GM18868 (cell line): ENCODE data around the gene USP6NL.
"Not testable (repeated sequence)": the region's sequence is repeated elsewhere in the genome, so short reads cannot be mapped to it uniquely, and the experiment has no call there.

Experiments
- ATAC-seq: cut with Tn5 transposase; IDR thresholded peaks from one replicate; pipeline ENCODE4 v1.9.1; 2021; ENCODE audit warnings: mild to moderate bottlenecking, moderate library complexity; ENCODE audit not compliant: unreplicated experiment

USP6NL gene

DNA sequence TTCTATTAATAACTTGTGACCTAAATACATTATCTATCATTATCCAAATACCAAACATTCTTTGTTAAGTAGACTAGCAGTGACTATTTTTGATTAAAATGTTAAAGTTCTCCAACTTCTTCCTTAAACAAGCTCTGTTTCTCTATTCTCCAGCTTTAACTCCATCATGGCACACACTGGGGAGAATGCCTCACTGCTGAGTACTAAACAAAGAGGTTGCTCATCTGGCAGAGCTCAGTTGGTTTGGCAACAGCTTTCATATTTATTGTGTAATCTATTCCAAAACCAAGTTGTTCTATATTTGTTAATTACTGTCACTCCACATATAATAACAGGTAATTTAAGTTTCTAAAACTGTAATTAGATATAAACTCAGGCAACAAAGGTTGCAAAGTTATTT, 89.6 kb downstream of the USP6NL start:
- ATAC-seq, result no peak

DNA sequence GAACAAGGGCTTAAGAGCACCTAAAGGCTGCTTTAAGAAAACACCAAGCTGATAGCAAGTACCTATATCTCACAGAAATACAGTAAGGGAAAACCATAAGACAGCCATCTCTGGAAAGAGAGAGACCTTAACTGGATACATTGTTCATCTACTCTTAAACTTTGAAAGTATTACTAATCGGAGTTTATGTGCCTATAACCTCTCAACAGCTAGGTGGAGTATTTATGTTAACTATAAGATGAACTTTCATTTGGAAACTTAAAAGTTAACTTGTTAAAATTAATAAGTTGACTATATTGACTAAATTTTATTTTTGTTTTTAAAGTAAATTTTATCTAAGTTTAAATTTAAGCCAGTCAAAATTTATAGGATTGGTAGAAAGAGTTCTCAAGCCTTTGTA, 90.6 kb downstream of the USP6NL start:
- ATAC-seq, result no peak

- peak; percentile 75 for ATAC-seq
Observed at GRCh38 chr10:11517150-11517549, 94.3 kb downstream of the USP6NL start.

DNA sequence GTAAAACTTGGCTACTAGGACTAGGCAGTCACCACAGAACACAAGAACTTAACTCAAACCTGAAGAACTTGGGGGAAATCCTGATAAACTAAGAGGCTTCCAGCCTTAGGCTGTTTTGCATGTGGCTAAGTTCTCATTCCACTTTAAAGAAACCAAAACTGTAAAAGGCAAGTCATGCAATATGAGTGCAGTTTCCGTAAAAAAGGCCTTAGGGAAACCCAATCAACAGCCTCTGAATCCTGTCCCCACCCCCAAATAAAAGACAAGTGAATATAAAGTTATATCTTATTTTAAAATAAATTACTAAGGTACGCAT, 95.1 kb downstream of the USP6NL start:
- peak; percentile 64 for ATAC-seq

DNA sequence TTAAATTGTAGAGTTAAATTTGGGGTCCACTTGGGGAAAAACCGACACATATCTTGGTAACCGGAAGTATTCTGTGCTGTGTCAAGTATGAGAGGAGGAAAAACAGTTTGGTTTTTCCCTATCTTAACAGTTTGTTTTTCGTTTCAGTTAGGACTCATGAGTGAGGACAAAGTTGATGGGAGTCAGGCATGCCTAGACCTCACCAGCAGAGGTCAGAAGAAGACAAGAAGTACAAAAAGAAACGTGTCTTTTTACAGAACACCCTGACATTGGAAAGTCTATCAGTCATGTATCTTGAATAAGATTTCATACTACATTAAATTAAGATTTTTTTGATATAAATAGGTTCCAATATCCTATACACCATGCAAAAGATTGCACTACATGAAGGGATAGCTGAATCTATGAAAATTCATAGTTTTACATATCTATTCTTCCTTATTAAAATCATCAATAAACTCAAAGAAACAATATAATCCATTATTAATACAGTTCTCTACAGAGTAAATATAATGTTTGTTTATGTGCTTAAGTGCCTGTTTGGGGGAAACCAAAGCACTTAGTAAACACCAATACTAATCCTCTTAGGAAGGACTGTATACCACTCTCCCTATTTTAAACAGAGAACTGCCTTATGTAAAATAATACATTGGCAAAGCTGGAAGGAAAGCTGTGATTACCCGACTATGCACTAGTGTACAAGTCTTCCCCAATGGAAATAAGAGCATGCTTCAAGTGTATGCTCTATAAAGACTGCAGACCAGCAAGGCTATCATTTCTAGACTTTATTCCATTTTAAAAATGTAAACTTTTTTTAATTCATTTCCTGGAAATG, 95.6 kb downstream of the USP6NL start:
- peak; percentile 40 for ATAC-seq

DNA sequence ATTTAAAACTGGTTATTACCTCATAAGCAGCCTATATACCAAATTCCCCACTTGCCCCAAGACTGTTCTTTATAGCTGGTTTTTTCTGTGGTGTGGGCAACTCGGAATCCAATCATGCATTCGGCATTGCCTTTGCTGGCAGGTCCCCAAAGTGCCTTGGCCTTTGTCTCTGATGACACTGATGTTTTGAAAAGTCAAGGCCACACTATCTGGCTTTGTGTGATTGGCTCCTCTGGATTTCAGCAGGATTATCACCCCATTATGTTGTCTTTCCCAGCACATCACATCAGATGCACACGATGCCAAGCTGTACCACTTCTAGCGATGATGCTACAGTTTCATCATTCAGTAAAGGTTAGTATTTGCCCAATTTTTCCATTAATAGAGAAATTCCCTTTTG, 97.7 kb downstream of the USP6NL start:
- ATAC-seq, result no peak

- no peak for ATAC-seq
Observed at GRCh38 chr10:11512596-11512995, 98.9 kb downstream of the USP6NL start.

DNA sequence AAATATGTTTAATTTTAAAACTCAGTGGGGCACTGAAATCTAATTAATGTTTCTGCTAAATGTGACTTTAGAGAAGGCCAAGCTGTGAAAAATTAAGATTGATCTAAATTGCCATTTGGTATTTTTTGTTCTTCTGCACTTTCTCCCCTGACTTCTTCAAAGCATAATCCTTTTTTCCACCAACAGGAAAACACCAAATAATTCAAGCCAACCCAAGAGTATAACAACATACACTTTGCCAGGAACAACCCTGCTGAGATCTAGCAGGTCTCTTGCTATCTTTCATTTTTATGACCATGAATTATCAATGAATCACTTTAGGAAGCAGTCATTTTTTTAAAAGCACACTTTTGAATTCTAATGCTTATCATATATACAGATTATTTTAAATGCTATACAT, 100.1 kb downstream of the USP6NL start:
- ATAC-seq, result no peak

- no peak for ATAC-seq
Observed at GRCh38 chr10:11510736-11511135, 100.7 kb downstream of the USP6NL start.

GRCh38 chr10:11510281-11510680, 101.2 kb downstream of the USP6NL start:
- ATAC-seq, result no peak

GRCh38 chr10:11509036-11509435, 102.4 kb downstream of the USP6NL start:
- ATAC-seq, result no peak

GRCh38 chr10:11506247-11506789, 105.1 kb downstream of the USP6NL start:
- ATAC-seq, result no peak

DNA sequence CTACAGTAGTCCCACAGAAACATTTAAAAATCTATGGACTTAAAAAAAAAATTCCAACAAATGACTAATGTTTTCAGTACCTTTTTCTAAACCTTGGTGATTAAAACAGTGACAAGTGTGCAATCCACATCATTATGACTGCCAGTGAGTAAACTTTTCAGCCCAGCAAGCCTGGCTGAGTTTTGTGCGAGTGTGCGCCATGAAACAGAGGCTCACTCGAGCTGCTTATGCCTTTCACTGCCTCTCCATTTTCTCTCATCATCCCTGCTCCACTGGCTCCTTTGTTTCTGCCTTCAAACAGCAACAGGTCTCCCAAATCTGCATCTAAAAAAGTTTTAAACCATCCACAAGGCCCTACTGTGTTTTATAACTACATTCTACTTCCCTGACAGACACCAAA, 105.8 kb downstream of the USP6NL start:
- peak; percentile 88 for ATAC-seq

DNA sequence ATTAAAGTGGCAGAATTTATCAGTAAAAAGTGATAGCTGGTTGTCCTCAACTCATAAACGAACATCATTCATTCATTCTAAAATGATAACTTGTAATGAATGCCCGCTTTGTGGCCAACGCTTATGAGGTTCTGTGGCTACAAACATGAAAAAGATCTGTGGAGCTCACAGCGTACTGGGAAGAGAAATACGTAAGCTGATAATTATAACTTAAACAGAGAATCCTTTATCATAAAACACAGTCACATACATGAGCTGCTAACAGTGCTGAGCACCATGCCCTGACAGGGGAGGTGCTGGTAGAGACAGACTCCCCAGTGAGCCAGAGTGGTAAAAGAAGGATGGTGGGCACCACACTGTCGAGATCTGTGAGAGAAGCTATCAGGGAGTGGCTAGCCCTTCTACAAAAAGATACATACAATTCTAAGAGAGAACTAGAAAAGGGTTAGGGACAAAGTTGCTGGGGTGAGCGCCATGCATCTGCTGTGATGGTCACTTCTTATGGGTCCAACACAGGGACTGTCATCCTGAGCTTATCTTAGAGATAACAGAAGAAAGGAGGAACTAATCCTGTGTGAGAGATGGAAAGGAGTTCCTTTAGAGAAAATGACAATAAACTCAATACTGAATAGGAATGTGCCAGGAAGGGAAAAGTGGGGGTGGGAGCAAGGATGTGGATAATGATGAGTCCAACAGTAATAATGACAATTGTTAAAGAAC, 106.7 kb downstream of the USP6NL start:
- no peak for ATAC-seq

DNA sequence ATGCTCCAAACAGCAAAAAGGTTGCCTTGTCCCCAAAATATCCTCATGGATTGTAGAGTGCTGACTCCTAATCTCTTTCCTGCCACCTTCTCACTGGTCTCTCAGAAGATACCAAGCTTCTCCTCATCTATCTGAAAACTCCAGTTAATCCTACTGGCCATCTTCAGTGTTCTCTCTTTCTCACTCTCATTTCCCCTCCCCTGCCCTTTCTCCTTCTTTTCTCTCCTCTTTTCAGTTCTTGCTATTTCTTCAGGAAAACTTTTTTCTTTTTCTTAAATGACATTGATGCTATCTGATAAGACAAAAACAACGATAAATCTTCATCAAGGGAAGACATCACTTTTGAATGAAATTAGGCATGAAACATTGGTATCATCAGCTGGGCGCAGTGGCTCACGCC, 109.8 kb downstream of the USP6NL start:
- ATAC-seq, result no peak

- ATAC-seq, result peak; percentile 72
Observed at GRCh38 chr10:11499425-11500071, 111.9 kb downstream of the USP6NL start.

GRCh38 chr10:11498399-11498798, 113.1 kb downstream of the USP6NL start:
- no peak for ATAC-seq

DNA sequence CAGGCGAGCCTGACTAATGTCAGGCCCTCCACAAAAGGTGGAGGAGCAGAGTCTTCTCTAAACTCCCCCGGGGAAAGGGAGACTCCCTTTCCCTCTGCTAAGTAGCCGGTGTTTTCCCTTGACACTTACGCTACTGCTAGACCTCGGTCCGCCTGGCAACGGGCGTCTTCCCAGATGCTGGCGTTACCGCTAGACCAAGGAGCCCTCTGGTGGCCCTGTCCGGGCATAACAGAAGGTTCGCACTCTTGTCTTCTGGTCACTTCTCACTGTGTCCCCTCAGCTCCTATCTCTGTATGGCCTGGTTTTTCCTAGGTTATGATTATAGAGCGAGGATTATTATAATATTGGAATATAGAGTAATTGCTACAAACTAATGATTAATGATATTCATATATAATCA, 116.5 kb downstream of the USP6NL start:
- ATAC-seq, result not testable (repeated sequence)

DNA sequence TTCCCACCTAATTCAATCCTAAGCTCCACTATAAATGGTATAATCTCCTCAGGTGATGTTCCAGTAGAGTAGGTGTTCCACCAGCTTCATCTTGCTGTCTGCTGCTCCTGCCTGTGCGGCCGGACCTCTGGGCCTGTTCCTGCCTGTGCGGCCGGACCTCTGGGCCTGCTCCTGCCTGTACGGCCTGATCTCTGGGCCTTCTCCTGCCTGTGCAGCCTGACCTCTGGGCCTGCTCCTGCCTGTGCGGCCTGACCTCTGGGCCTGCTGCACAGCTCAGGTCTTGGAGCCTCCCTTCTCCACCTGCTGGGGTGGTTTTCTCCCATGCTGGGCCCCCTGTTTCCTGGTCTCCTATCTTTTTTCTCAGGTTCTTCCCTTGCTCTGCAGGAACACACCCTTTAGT, 117.8 kb downstream of the USP6NL start:
- ATAC-seq, result no peak

- ATAC-seq, result no peak
Observed at GRCh38 chr10:11491087-11491486, 120.4 kb downstream of the USP6NL start.

DNA sequence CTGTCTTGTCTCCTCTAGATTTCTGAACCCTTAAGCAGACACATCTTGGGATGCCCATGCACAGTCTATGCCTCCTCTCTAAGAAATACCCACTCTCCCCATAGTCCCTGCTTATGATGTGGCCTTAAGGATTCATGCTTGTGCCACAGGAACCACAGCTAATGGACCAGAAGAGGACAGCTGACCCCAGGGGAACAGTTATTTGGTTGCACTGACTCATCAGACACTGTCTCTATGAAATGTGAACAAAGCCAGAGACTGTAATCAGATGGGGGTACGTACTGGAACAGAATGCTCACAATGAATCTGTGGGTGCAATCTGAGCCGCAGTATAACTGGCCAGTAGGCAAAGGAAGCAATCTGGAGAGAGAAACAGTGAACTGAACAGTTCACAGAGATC, 121.9 kb downstream of the USP6NL start:
- no peak for ATAC-seq

DNA sequence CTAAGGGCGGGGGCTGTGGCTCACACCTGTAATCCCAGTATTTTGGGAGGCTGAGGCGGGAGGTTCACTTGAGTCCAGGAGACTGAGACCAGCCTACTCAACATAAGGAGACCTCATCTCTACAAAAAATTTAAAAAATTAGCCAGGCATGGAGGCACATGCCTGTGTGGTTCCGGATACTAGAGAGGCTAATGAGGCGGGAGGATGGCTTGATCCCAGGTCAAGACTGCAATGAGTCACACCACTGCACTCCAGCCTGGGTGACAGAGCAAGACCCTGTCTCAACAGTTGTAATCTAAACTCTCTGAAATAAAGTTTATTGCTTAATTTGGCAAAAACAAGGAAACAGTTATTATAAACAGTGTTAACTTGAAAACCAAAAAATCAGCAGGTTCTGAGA, 123.3 kb downstream of the USP6NL start:
- ATAC-seq, result no peak
